ENCODE measurements around the gene MRPL49. TPM values are rescaled to one million over a fixed set of nuclear protein-coding genes. Genes with fewer than 3 reads are reported as not detected.
A peak's percentile ranks its signal among the peaks of the same experiment; 100 is the strongest.

The MRPL49 gene
- total and polyA plus RNA-seq, 2 of the 13 experiments (the other 11 are each of a cell fraction or from before 2014, with no cell fraction given) = 39.2 to 53.3 TPM

GRCh38 chr11:65165410-65166317 lies 43.5 kb downstream of the MRPL49 start (continued):
- TF ChIP-seq KIAA2018 (CRISPR knock-in tag; IDR thresholded peaks at IDR 0.05; ENCODE audit: borderline replicate concordance) = no peak
- peak; percentile 86; the same call in 1 of the 2 replicates for TF ChIP-seq MYC (CRISPR knock-in tag; IDR thresholded peaks at IDR 0.05; ENCODE audit: borderline replicate concordance)
- TF ChIP-seq SIN3A (IDR thresholded peaks at IDR 0.05; ENCODE audit: borderline replicate concordance, low read depth, low read length) = peak; percentile 65; the same call in 1 of the 2 replicates
- TF ChIP-seq ZNF772 (CRISPR knock-in tag; IDR thresholded peaks at IDR 0.05) = peak; percentile 39; the same call in 1 of the 2 replicates
- peak; percentile 67 for TF ChIP-seq U2AF1 (optimal IDR thresholded peaks at IDR 0.05; ENCODE audit: low read depth, low read length)
- no peak for TF ChIP-seq ARID2 (CRISPR knock-in tag; IDR thresholded peaks at IDR 0.05; ENCODE audit: borderline replicate concordance)
- peak; percentile 42; the same call in 1 of the 2 replicates for TF ChIP-seq ZNF816 (CRISPR knock-in tag; IDR thresholded peaks at IDR 0.05; ENCODE audit: borderline replicate concordance)
- TF ChIP-seq ZBTB43 (CRISPR knock-in tag; conservative IDR thresholded peaks at IDR 0.05) = 0 out of 2 replicates have a peak, but pooled peaks have one; percentile 33
- 0 out of 2 replicates have a peak, but pooled peaks have one; percentile 9 for TF ChIP-seq HNF1A (IDR thresholded peaks at IDR 0.05; ENCODE audit: low read depth)
- TF ChIP-seq HNF1A (CRISPR knock-in tag; IDR thresholded peaks at IDR 0.05; ENCODE audit: borderline replicate concordance) = no peak
- no peak for TF ChIP-seq NRL (CRISPR knock-in tag; IDR thresholded peaks at IDR 0.05; ENCODE audit: borderline replicate concordance)
- TF ChIP-seq MIER3 (CRISPR knock-in tag; IDR thresholded peaks at IDR 0.05; ENCODE audit: borderline replicate concordance) = peak; percentile 65; the same call in 1 of the 2 replicates
- TF ChIP-seq NFKBIZ (CRISPR knock-in tag; IDR thresholded peaks at IDR 0.05) = peak; percentile 25; the same call in 1 of the 2 replicates
- peak; percentile 59; the same call in 1 of the 2 replicates for TF ChIP-seq ZNF33A (CRISPR knock-in tag; IDR thresholded peaks at IDR 0.05; ENCODE audit: borderline replicate concordance)

Data from HepG2 (cell line).